Hepatocyte (in vitro differentiated cells): ENCODE results near the gene WNK1.

Experiments
- EZH2 ChIP-seq: fragments of 200-600 bp; sonication (generic); IDR thresholded peaks from 2 replicates; pipeline ENCODE4 v1.6.1; 2016; ENCODE audit warnings: antibody characterized with exemption, mild to moderate bottlenecking, borderline replicate concordance
- EZH2phosphoT487 ChIP-seq: fragments of 200-600 bp; sonication (generic); IDR thresholded peaks from one replicate; pipeline ENCODE4 v1.6.1; 2018; ENCODE audit warnings: antibody characterized with exemption, mild to moderate bottlenecking, low read depth, moderate library complexity; ENCODE audit not compliant: unreplicated experiment, severe bottlenecking
- TF ChIP-seq, protein P1 (sequence below): fragments of 200-600 bp; sonication (generic); IDR thresholded peaks from 2 replicates; pipeline ENCODE4 v1.5.1; 2016; ENCODE audit warnings: antibody characterized with exemption, mild to moderate bottlenecking; ENCODE audit not compliant: poor library complexity

DNA sequence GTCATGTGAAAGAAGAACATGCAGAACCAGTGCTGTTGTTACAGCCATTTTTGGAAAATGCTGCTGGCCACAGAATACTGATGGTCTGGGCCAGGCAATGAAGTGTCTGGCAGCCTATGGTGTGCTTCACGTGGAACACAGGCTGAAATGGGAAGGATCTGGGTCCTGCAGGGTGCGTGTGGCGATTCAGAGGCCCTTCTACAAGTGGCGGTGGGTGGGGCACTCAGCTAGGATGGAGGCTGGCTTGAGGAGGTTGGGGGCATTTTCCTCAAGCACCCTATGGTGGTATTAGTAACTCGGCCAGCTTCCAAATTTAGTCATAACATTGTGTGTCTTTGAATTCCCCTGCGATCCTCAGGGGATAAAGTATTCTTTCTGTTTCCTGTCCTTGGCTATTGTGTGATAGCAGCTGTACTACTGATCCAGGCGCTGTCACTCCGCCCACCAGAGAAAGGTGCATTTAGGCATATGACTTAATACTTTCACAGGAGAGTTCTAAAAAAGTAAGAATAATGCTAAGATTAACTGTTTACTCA, 206.3 kb downstream of the WNK1 start:
- TF ChIP-seq, protein P1, sequence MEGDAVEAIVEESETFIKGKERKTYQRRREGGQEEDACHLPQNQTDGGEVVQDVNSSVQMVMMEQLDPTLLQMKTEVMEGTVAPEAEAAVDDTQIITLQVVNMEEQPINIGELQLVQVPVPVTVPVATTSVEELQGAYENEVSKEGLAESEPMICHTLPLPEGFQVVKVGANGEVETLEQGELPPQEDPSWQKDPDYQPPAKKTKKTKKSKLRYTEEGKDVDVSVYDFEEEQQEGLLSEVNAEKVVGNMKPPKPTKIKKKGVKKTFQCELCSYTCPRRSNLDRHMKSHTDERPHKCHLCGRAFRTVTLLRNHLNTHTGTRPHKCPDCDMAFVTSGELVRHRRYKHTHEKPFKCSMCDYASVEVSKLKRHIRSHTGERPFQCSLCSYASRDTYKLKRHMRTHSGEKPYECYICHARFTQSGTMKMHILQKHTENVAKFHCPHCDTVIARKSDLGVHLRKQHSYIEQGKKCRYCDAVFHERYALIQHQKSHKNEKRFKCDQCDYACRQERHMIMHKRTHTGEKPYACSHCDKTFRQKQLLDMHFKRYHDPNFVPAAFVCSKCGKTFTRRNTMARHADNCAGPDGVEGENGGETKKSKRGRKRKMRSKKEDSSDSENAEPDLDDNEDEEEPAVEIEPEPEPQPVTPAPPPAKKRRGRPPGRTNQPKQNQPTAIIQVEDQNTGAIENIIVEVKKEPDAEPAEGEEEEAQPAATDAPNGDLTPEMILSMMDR = no peak
- no peak for TF ChIP-seq EZH2
- TF ChIP-seq EZH2phosphoT487 = no peak
